GM12801 (cell line): ENCODE measurements around the gene GFY.

ENCODE experiments used
- CTCF ChIP-seq: IDR thresholded peaks from one replicate; pipeline ENCODE4 v1.5.1; 2011; ENCODE audit warnings: control low read depth; ENCODE audit not compliant: insufficient read length; ENCODE audit errors: extremely low read depth

GFY gene

GRCh38 chr19:49398001-49398615, 27.1 kb upstream of the GFY start:
- TF ChIP-seq CTCF: no peak

GRCh38 chr19:49398931-49399330, 26.3 kb upstream of the GFY start:
- TF ChIP-seq CTCF: no peak

- TF ChIP-seq CTCF: no peak
Measured at GRCh38 chr19:49400029-49400428, 25.2 kb upstream of the GFY start.

- TF ChIP-seq CTCF: no peak
Measured at GRCh38 chr19:49403404-49404187, 21.6 kb upstream of the GFY start.

GRCh38 chr19:49407079-49407478, 18.1 kb upstream of the GFY start:
- TF ChIP-seq CTCF: no peak

- no peak for TF ChIP-seq CTCF
Measured at GRCh38 chr19:49407482-49408015, 17.6 kb upstream of the GFY start.

GRCh38 chr19:49408816-49409440, 16.3 kb upstream of the GFY start:
- TF ChIP-seq CTCF: no peak
